SK-N-SH (cell line): ENCODE measurements around the gene PHEX. TPM values are rescaled to one million over a fixed set of nuclear protein-coding genes. Genes with fewer than 3 reads are reported as not detected.
"Not testable (repeated sequence)": the region's sequence is repeated elsewhere in the genome, so short reads cannot be mapped to it uniquely, and the experiment has no call there.

Source experiments
- CTCF ChIA-PET: fragments of 300-600, 350-600 bp; formaldehyde crosslinking; extraction: SDS; loops from one replicate; lab custom pipeline; 2021; lab: Yijun Ruan, JAX
- POLR2A ChIA-PET: fragments of 350-600 bp; sonication (Branson Sonifier 250); formaldehyde crosslinking; extraction: SDS; loops from one replicate; lab custom pipeline; 2020; ENCODE audit warnings: antibody characterized with exemption, inconsistent platforms; lab: Yijun Ruan, JAX
- DNase-seq: peaks from one replicate; pipeline ENCODE4 v3.0.0; 2012
- H2AFZ ChIP-seq: fragments of 200-600 bp; sonication (generic); 2 replicates; pipeline ENCODE4 v1.8.1; 2016; ENCODE audit warnings: antibody characterized with exemption, mild to moderate bottlenecking, low read depth
- H3F3A ChIP-seq: fragments of 200-600 bp; sonication (generic); replicated peaks from 2 replicates; pipeline ENCODE3; 2016; ENCODE audit warnings: antibody characterized with exemption, mild to moderate bottlenecking; ENCODE audit not compliant: insufficient read depth
- H3K27ac ChIP-seq, 2 experiments: fragments of 200-500 bp in 1 of 2; fragments of 200-600 bp in 1 of 2; sonication (Bioruptor generic) in 1 of 2; sonication (generic), shearing (Covaris generic) in 1 of 2; 2 replicates each; pipeline versions ENCODE4 v1.5.1 to v1.6.1; 2014 to 2016; ENCODE audit warnings: low read depth in 2 of 2, inconsistent platforms in 1 of 2, low read length in 1 of 2, mild to moderate bottlenecking in 1 of 2, mixed read lengths in 1 of 2
- H3K27me3 ChIP-seq: fragments of 200-600 bp; sonication (generic), shearing (Covaris generic); 2 replicates; pipeline ENCODE4 v1.6.1; 2016; ENCODE audit warnings: mixed run types; ENCODE audit not compliant: insufficient read depth
- H3K36me3 ChIP-seq, 2 experiments: fragments of 200-500 bp in 1 of 2; fragments of 200-600 bp in 1 of 2; sonication (Bioruptor generic) in 1 of 2; sonication (generic) in 1 of 2; replicated peaks in 1 of 2; 2 replicates each; pipeline versions ENCODE3 to v1.5.1; 2014 to 2016; ENCODE audit warnings: low read length in 1 of 2, mild to moderate bottlenecking in 1 of 2; ENCODE audit not compliant: insufficient read depth in 2 of 2, control insufficient read depth in 1 of 2
- H3K4me1 ChIP-seq, 2 experiments: fragments of 200-500 bp in 1 of 2; fragments of 200-600 bp in 1 of 2; sonication (Bioruptor generic) in 1 of 2; sonication (generic), shearing (Covaris generic) in 1 of 2; 2 replicates each; pipeline versions ENCODE4 v1.5.1 to v1.6.1; 2014 to 2016; ENCODE audit warnings: low read depth in 1 of 2, low read length in 1 of 2, mixed run types in 1 of 2; ENCODE audit not compliant: insufficient read depth in 2 of 2, control insufficient read depth in 1 of 2
- H3K4me2 ChIP-seq: fragments of 200-600 bp; sonication (generic), shearing (Covaris generic); 2 replicates; pipeline ENCODE4 v1.6.1; 2017; ENCODE audit warnings: mixed run types
- H3K4me3 ChIP-seq, 2 experiments: fragments of 200-500 bp in 1 of 2; fragments of 200-600 bp in 1 of 2; sonication (Bioruptor generic) in 1 of 2; sonication (generic), shearing (Covaris generic) in 1 of 2; 2 replicates each; pipeline versions ENCODE4 v1.5.1 to v1.8.1; 2014 to 2016; ENCODE audit warnings: low read depth in 2 of 2, inconsistent platforms in 1 of 2, low read length in 1 of 2, mild to moderate bottlenecking in 1 of 2, mixed read lengths in 1 of 2, moderate library complexity in 1 of 2
- H3K79me2 ChIP-seq: fragments of 200-600 bp; sonication (generic); 2 replicates; pipeline ENCODE4 v1.8.1; 2017; ENCODE audit warnings: mild to moderate bottlenecking; ENCODE audit not compliant: insufficient read depth
- H3K9ac ChIP-seq: fragments of 200-600 bp; sonication (generic); 2 replicates; pipeline ENCODE4 v1.6.1; 2017; ENCODE audit warnings: mixed run types
- H3K9me2 ChIP-seq: fragments of 200-600 bp; sonication (generic); 2 replicates; pipeline ENCODE4 v1.6.1; 2017; ENCODE audit warnings: mixed run types
- H3K9me3 ChIP-seq: fragments of 200-600 bp; sonication (generic); 2 replicates; pipeline ENCODE4 v1.6.1; 2017; ENCODE audit warnings: mixed run types, mild to moderate bottlenecking, moderate library complexity
- H4K20me1 ChIP-seq: fragments of 200-600 bp; sonication (generic); 2 replicates; pipeline ENCODE4 v1.6.1; 2017; ENCODE audit warnings: mild to moderate bottlenecking, mixed run types; ENCODE audit not compliant: insufficient read depth
- EZH2phosphoT487 ChIP-seq: fragments of 200-600 bp; sonication (generic); IDR thresholded peaks from 2 replicates; pipeline ENCODE4 v1.6.1; 2017; ENCODE audit warnings: low read depth, mixed run types, mild to moderate bottlenecking, antibody characterized with exemption, moderate library complexity, borderline replicate concordance
- JUND ChIP-seq: IDR thresholded peaks from 2 replicates; pipeline ENCODE4 v1.4.0; 2012
- NFIC ChIP-seq: IDR thresholded peaks from 2 replicates; pipeline ENCODE4 v1.4.0; 2012; ENCODE audit warnings: borderline replicate concordance
- RCOR1 ChIP-seq: fragments of 150-350 bp; IDR thresholded peaks from 2 replicates; pipeline ENCODE4 v1.6.1; 2017; ENCODE audit warnings: antibody characterized with exemption, low read length
- RXRA ChIP-seq: IDR thresholded peaks from 2 replicates; pipeline ENCODE4 v1.4.0; 2012; ENCODE audit warnings: low read depth, mild to moderate bottlenecking, borderline replicate concordance
- TCF12 ChIP-seq: IDR thresholded peaks from 2 replicates; pipeline ENCODE4 v1.4.0; 2012
- YY1 ChIP-seq: IDR thresholded peaks from 2 replicates; pipeline ENCODE4 v1.4.0; 2012; ENCODE audit warnings: low read depth, mild to moderate bottlenecking
- WGBS: methylation state at CpG from one replicate; pipeline ENCODE4 v1.1.6; 2017; ENCODE audit warnings: low lambda C conversion rate; 5-methylcytosine and 5-hydroxymethylcytosine counted together
- polyA plus RNA-seq, 3 experiments: library from polyadenylated mRNA; depleted of rRNA; stranded (reverse); fragments of >200 nt; gene quantifications; 2 replicates each; pipeline ENCODE4 v1.2.3, GENCODE V29; 2012
- TF ChIP-seq, protein P1 (sequence below): fragments of 150-350 bp; IDR thresholded peaks from 2 replicates; pipeline ENCODE4 v1.6.1; 2016; ENCODE audit warnings: mild to moderate bottlenecking, low read depth, low read length
- TF ChIP-seq, protein P2 (sequence below): IDR thresholded peaks from 2 replicates; pipeline ENCODE4; 2012
- TF ChIP-seq, protein P3 (sequence below): fragments of 150-350 bp; IDR thresholded peaks from 2 replicates; pipeline ENCODE4 v1.6.1; 2017; ENCODE audit warnings: antibody characterized with exemption, low read length, low read depth, borderline replicate concordance
- TF ChIP-seq, protein P4 (sequence below): IDR thresholded peaks from 2 replicates; pipeline ENCODE4 v1.4.0; 2012; ENCODE audit warnings: low read depth, borderline replicate concordance
- TF ChIP-seq, protein P5 (sequence below): IDR thresholded peaks from 2 replicates; pipeline ENCODE4 v1.4.0; 2012; ENCODE audit warnings: low read depth

PHEX gene
- polyA plus RNA-seq, 1 of the 3 experiments (the other 2 are of a cell fraction): 0.35 TPM

DNA sequence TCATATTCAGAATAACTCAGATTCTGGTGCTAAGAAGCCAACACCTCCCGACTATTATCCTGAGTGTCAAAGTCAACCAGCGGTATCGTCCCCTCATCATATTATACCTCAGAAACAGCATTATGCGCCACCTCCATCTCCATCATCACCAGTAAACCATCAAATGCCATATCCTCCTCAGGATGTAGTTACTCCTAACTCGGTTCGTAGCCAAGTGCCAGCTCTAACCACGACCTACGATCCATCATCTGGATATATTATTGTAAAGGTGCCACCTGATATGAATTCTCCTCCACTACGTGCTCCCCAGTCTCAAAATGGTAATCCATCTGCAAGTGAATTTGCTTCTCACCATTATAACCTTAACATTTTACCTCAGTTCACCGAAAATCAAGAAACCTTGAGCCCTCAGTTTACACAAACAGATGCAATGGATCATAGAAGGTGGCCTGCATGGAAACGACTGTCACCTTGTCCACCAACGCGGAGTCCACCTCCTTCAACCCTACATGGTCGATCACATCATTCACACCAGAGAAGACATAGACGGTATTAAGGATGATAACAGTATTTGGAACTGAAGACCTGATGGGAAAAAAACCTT lies 241.7 kb downstream of the PHEX start (continued):
- TF ChIP-seq, protein P1, sequence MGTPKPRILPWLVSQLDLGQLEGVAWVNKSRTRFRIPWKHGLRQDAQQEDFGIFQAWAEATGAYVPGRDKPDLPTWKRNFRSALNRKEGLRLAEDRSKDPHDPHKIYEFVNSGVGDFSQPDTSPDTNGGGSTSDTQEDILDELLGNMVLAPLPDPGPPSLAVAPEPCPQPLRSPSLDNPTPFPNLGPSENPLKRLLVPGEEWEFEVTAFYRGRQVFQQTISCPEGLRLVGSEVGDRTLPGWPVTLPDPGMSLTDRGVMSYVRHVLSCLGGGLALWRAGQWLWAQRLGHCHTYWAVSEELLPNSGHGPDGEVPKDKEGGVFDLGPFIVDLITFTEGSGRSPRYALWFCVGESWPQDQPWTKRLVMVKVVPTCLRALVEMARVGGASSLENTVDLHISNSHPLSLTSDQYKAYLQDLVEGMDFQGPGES: no peak

DNA sequence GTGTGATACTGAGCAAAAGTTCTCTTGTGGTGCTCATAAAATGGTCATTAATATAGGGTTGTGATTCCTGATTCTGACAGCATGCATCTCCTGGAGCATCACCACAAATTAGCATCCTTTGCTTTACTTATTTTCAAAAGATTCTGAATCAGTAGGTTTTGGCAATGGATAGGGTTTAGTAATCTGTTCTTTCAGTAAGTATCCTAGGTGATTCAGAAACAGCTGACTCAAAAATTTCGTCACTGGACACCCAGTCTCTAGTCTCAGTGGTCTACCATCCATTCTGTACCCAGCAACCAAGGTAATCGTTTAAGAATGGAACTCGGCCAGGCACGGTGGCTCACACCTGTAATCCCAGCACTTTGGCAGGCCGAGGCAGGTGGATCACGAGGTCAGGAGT lies 244.7 kb downstream of the PHEX start:
- Histone ChIP-seq H3K9ac (no peak overlapping the region), H3K27me3 (no peaks in the 10 kb centered on the region), H3K9me3 (no peaks in the 10 kb centered on the region), H3K36me3 (no peaks in the 10 kb centered on the region), H3K4me1 (no peaks in the 10 kb centered on the region), H3K27ac (no peak overlapping the region), H4K20me1 (no peaks in the 10 kb centered on the region), H3K4me3 (no peak overlapping the region), H3K79me2 (no peaks in the 10 kb centered on the region), H2AFZ (no peak overlapping the region), H3K4me2 (no peak overlapping the region)
- ChIA-PET POLR2A (no interaction called here), CTCF (no interaction called here)
- DNase-seq: no peak
- TF ChIP-seq, protein P2, sequence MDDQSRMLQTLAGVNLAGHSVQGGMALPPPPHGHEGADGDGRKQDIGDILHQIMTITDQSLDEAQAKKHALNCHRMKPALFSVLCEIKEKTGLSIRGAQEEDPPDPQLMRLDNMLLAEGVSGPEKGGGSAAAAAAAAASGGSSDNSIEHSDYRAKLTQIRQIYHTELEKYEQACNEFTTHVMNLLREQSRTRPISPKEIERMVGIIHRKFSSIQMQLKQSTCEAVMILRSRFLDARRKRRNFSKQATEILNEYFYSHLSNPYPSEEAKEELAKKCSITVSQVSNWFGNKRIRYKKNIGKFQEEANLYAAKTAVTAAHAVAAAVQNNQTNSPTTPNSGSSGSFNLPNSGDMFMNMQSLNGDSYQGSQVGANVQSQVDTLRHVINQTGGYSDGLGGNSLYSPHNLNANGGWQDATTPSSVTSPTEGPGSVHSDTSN: no peak
- TF ChIP-seq JUND: no peak
- TF ChIP-seq, protein P3, sequence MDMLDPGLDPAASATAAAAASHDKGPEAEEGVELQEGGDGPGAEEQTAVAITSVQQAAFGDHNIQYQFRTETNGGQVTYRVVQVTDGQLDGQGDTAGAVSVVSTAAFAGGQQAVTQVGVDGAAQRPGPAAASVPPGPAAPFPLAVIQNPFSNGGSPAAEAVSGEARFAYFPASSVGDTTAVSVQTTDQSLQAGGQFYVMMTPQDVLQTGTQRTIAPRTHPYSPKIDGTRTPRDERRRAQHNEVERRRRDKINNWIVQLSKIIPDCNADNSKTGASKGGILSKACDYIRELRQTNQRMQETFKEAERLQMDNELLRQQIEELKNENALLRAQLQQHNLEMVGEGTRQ: no peak
- no peak for TF ChIP-seq YY1
- TF ChIP-seq TCF12: no peak
- no peak for TF ChIP-seq RCOR1
- no peak for TF ChIP-seq EZH2phosphoT487
- TF ChIP-seq, protein P4, sequence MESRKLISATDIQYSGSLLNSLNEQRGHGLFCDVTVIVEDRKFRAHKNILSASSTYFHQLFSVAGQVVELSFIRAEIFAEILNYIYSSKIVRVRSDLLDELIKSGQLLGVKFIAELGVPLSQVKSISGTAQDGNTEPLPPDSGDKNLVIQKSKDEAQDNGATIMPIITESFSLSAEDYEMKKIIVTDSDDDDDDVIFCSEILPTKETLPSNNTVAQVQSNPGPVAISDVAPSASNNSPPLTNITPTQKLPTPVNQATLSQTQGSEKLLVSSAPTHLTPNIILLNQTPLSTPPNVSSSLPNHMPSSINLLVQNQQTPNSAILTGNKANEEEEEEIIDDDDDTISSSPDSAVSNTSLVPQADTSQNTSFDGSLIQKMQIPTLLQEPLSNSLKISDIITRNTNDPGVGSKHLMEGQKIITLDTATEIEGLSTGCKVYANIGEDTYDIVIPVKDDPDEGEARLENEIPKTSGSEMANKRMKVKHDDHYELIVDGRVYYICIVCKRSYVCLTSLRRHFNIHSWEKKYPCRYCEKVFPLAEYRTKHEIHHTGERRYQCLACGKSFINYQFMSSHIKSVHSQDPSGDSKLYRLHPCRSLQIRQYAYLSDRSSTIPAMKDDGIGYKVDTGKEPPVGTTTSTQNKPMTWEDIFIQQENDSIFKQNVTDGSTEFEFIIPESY: no peak
- TF ChIP-seq, all 33 proteins: peak for 0
- WGBS: 29% methylated on average over 6 of the region's 6 CpGs
- Histone ChIP-seq H3K9me2 (no peaks in the 10 kb centered on the region), H3F3A (no peaks in the 10 kb centered on the region)

DNA sequence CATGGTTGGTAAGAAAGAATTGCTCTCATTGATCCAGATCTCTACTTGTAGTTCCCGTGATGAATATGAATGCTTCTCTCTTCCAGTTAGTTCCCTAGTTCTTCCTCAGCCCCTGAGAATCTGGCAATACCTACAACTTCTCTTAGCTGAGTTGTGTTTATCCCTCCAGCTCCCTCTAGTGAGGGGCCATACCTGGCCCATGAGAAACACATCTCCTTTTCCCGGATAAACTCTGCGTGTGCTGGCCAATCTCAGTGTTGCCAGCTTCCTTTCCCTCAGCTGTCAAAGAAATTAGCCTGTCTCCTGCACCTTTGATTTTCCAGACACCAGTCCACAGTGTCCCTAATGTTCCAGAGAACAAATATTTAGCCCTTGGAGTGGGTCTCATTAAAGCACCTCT lies 246.2 kb downstream of the PHEX start:
- Histone ChIP-seq H3K4me3 (no peak overlapping the region), H3K27ac (no peak overlapping the region), H3K9me2 (no peaks in the 10 kb centered on the region), H4K20me1 (no peaks in the 10 kb centered on the region), H3K4me1 (no peaks in the 10 kb centered on the region), H3F3A (no peaks in the 10 kb centered on the region), H2AFZ (no peak overlapping the region), H3K9me3 (no peaks in the 10 kb centered on the region), H3K79me2 (no peaks in the 10 kb centered on the region), H3K9ac (no peak overlapping the region), H3K27me3 (no peaks in the 10 kb centered on the region), H3K4me2 (no peak overlapping the region), H3K36me3 (no peaks in the 10 kb centered on the region)
- TF ChIP-seq, protein P5, sequence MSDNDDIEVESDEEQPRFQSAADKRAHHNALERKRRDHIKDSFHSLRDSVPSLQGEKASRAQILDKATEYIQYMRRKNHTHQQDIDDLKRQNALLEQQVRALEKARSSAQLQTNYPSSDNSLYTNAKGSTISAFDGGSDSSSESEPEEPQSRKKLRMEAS: no peak
- TF ChIP-seq, protein P4: no peak
- no peak for TF ChIP-seq NFIC
- no peak for TF ChIP-seq RXRA
- WGBS: 25% methylated on average over 3 of the region's 3 CpGs
- no peak for DNase-seq
- CTCF ChIA-PET: no interaction called here
- POLR2A ChIA-PET: no interaction called here

DNA sequence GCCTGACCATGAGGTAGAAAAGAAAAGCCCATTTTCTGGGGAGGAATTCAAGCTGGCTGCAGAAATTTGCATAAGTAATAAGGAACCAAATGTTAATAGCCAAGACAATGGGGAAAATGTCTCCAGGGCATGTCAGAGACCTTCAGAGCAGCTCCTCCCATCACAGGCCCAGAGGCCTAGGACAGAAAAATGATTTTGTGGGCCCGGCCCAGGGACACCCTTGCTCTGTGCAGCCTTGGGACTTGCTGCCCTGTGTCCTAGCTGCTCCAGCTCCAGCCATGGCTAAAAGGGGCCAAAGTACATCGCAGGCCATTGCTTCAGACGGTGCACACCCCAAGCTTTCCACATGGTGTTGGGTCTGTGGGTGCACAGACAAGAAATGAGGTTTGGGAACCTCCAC lies 257.1 kb downstream of the PHEX start:
- H3K27me3 ChIP-seq, CTCF ChIA-PET, H3K4me2 ChIP-seq, H3K27ac ChIP-seq, DNase-seq, H3K79me2 ChIP-seq, H2AFZ ChIP-seq, H3K4me1 ChIP-seq, H3K9ac ChIP-seq, H4K20me1 ChIP-seq, H3K36me3 ChIP-seq, H3K4me3 ChIP-seq, POLR2A ChIA-PET, H3F3A ChIP-seq, H3K9me3 ChIP-seq, H3K9me2 ChIP-seq: not testable (repeated sequence)
- whole genome bisulfite sequencing: 22% methylated on average over 3 of the region's 3 CpGs
